Measurements from ENCODE around the gene HOXB1. TPM values are rescaled to one million over a fixed set of nuclear protein-coding genes. Genes with fewer than 3 reads are reported as not detected.
A peak's percentile ranks its signal among the peaks of the same experiment; 100 is the strongest.

Gene HOXB1
- total and polyA plus RNA-seq, 2 of the 8 experiments (the other 6 are each of a cell fraction or from before 2014, with no cell fraction given), result not detected

- no peaks in the 10 kb centered on the region for H3K79me2 ChIP-seq (ENCODE audit: control insufficient read depth in 1 of 2, insufficient read depth in 2 of 2, low read length in 2 of 2)
- no peak overlapping the region for H4K5ac ChIP-seq (ENCODE audit: insufficient read length, low read depth, low read length)
- H3K36me3 ChIP-seq (ENCODE audit: control insufficient read depth in 2 of 4, insufficient read depth in 4 of 4, low read length in 3 of 4), result no peaks in the 10 kb centered on the region
- no peak overlapping the region for H3K23ac ChIP-seq (ENCODE audit: insufficient read length)
- H3K4me1 ChIP-seq (replicated peaks in 1 of 4; ENCODE audit: control insufficient read depth in 3 of 4, insufficient read depth in 4 of 4, low read length in 3 of 4), result peaks cover 7 to 18% (median 9%) of the 10 kb centered on the region in 4 experiments
- H3K18ac ChIP-seq (ENCODE audit: extremely low read depth, low read length), result no peak overlapping the region
- H2BK20ac ChIP-seq (ENCODE audit: low read length), result no peak overlapping the region
- CTCF ChIA-PET (ENCODE audit: partially characterized antibody), result interaction anchor here (0.7 to 3.6 kb wide), 15 partner anchors 9 to 307 kb away, joined by 3 to 21 read pairs (median 6); partner anchors contain the start of gene HOXB5
- peaks cover 4% of the 10 kb centered on the region; the same call in 1 of the 2 replicates for H3K23me2 ChIP-seq (ENCODE audit: low read depth, low read length)
- H3K56ac ChIP-seq (replicated peaks; ENCODE audit: insufficient read length, low read depth, low read length), result no peak overlapping the region
- no peak for DNase-seq (ENCODE audit: low read depth in 1 of 2, low spot score in 2 of 2)
- POLR2A ChIA-PET (ENCODE audit: partially characterized antibody), result no interaction called here
- no peak overlapping the region for H2AK5ac ChIP-seq (ENCODE audit: low read depth, low read length)
- H2AFZ ChIP-seq (ENCODE audit: low read length), result no peak overlapping the region
- H3K9me3 ChIP-seq (ENCODE audit: insufficient read depth in 2 of 2, low read depth in 1 of 2, low read length in 1 of 2), result no peaks in the 10 kb centered on the region
- H4K8ac ChIP-seq (ENCODE audit: extremely low read depth, insufficient read depth, low read length), result no peak overlapping the region
- H3K27ac ChIP-seq (ENCODE audit: low read depth, low read length), result no peak overlapping the region
- peaks cover 39 to 84% (median 81%) of the 10 kb centered on the region in 4 experiments for H3K27me3 ChIP-seq (replicated peaks in 1 of 4; ENCODE audit: control insufficient read depth in 3 of 4, extremely low read depth in 1 of 4, insufficient read depth in 3 of 4, low read length in 3 of 4)
- no peak overlapping the region for H2BK12ac ChIP-seq (ENCODE audit: low read depth, low read length)
- H3K14ac ChIP-seq (ENCODE audit: insufficient read length), result no peak overlapping the region
- H3K4me3 ChIP-seq (ENCODE audit: extremely low read depth in 1 of 4, insufficient read depth in 2 of 4, low read depth in 3 of 4, low read length in 4 of 4), result no peak overlapping the region
- FAIRE-seq, result no peak
- H3K9ac ChIP-seq (replicated peaks in 1 of 4; ENCODE audit: extremely low read depth in 1 of 4, low read depth in 3 of 4, low read length in 3 of 4), result no peak overlapping the region
- no peak overlapping the region for H2BK120ac ChIP-seq (replicated peaks; ENCODE audit: low read depth, low read length)
- no peak overlapping the region; the same call in 1 of the 2 replicates for H2BK15ac ChIP-seq (ENCODE audit: low read length)
- peaks cover 0 to 4% of the 10 kb centered on the region in 2 experiments for H4K20me1 ChIP-seq (replicated peaks in 1 of 2; ENCODE audit: control insufficient read depth in 1 of 2, insufficient read depth in 2 of 2, low read length in 2 of 2)
- no peaks in the 10 kb centered on the region for H3K79me1 ChIP-seq (ENCODE audit: low read depth, low read length)
- H3K4ac ChIP-seq (replicated peaks; ENCODE audit: insufficient read length, low read depth, low read length), result no peak overlapping the region
- H2BK5ac ChIP-seq (ENCODE audit: low read depth, low read length), result no peak overlapping the region
- no peak overlapping the region for H4K91ac ChIP-seq (replicated peaks; ENCODE audit: insufficient read length, low read length)
- WGBS, 2 experiments (ENCODE audit: extremely low coverage in 1 of 2, insufficient coverage in 1 of 2, insufficient read length in 1 of 2, insufficient replicate concordance in 2 of 2, low coverage in 1 of 2, low lambda C conversion rate in 2 of 2, missing lambda C conversion rate in 1 of 2), result 72% methylated on average over 6 of the region's 6 CpGs; no CpG with 5 or more reads in 1 of the 2 experiments
- H3K4me2 ChIP-seq (ENCODE audit: insufficient read depth in 1 of 2, low read depth in 2 of 2, low read length in 2 of 2), result no peak overlapping the region
- TF ChIP-seq MAFK (IDR thresholded peaks at IDR 0.05; ENCODE audit: low read depth, low read length) (no peak), SIX5 (IDR thresholded peaks at IDR 0.05; ENCODE audit: low read depth, low read length) (no peak), EZH2 (IDR thresholded peaks at IDR 0.05; ENCODE audit: low read depth, low read length, severe bottlenecking) (peak; percentile 4), CTBP2 (IDR thresholded peaks at IDR 0.05; ENCODE audit: borderline replicate concordance, insufficient read depth, insufficient read length, low read length) (no peak), EGR1 (IDR thresholded peaks at IDR 0.05; ENCODE audit: borderline replicate concordance, low read depth, low read length) (no peak), PHF8 (conservative IDR thresholded peaks at IDR 0.05; ENCODE audit: low read depth, low read length) (no peak)
- TF ChIP-seq, protein P1, sequence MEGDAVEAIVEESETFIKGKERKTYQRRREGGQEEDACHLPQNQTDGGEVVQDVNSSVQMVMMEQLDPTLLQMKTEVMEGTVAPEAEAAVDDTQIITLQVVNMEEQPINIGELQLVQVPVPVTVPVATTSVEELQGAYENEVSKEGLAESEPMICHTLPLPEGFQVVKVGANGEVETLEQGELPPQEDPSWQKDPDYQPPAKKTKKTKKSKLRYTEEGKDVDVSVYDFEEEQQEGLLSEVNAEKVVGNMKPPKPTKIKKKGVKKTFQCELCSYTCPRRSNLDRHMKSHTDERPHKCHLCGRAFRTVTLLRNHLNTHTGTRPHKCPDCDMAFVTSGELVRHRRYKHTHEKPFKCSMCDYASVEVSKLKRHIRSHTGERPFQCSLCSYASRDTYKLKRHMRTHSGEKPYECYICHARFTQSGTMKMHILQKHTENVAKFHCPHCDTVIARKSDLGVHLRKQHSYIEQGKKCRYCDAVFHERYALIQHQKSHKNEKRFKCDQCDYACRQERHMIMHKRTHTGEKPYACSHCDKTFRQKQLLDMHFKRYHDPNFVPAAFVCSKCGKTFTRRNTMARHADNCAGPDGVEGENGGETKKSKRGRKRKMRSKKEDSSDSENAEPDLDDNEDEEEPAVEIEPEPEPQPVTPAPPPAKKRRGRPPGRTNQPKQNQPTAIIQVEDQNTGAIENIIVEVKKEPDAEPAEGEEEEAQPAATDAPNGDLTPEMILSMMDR (IDR thresholded peaks at IDR 0.05; ENCODE audit: control extremely low read depth in 1 of 3, insufficient read depth in 1 of 3, low read depth in 1 of 3, low read length in 3 of 3), result peak in 2 of 3 experiments; percentile 23 to 41; a peak in 2 of 4 replicates
Measured at GRCh38 chr17:48523010-48523409, 7.8 kb downstream of the HOXB1 start.
